ENCODE data around the gene GPR137B.

DNA sequence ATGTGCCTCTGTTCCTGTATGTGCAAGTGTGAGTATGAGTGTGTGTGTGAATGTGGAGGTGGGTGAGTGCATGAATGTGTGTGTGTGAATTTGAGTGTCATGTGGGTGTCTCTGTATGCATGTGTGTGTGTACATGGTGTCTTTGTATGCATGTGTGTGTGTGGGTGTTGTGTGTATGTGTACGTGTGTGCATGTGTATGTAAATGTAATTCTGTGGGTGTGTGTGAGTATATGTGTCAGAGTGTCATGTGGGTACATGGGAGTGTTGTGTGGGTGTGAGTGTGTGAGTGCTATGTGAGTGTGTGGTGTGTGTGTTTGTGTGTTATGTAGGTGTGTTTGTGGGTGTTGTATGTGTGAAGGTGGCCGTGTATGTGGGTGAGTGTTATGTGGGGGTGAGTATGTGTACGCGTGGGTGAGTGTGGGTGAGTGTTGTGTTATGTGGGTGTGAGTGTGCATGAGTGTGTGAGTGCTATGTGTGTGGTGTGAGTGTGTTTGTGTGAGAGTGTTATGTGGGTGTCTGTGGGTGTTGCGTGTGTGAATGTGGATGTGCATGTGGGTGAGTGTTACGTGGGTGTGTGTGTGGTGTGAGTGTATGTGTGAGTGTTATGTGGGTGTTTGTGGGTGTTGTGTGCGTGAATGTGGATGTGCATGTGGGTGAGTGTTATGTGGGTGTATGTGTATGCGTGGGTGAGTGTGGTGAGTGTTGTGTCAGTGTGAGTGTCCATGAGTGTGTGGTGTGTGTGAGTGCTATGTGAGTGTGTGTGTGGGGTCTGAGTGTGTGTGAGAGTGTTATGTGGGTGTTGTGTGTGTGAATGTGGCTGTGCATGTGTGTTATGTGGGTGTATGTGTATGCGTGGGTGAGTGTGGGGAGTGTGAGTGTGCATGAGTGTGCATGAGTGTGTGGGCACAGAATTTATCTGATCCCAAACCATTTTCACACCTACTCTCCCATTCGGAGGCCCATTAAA, 40.8 kb upstream of the GPR137B start:
- no peak for TF ChIP-seq EGR1 (IDR thresholded peaks at IDR 0.05; ENCODE audit: low read depth in 2 of 2)
- no peak for TF ChIP-seq CTCF (IDR thresholded peaks at IDR 0.05; ENCODE audit: low read depth, low read length, missing input control)
- TF ChIP-seq, protein P1, sequence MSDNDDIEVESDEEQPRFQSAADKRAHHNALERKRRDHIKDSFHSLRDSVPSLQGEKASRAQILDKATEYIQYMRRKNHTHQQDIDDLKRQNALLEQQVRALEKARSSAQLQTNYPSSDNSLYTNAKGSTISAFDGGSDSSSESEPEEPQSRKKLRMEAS (IDR thresholded peaks at IDR 0.05): no peak
- no peak for TF ChIP-seq SP1 (IDR thresholded peaks at IDR 0.05)
- no peak for TF ChIP-seq YY1 (IDR thresholded peaks at IDR 0.05)
- no peak for TF ChIP-seq REST (IDR thresholded peaks at IDR 0.05)
- TF ChIP-seq RAD21 (IDR thresholded peaks at IDR 0.05): no peak
- TF ChIP-seq ATF3 (IDR thresholded peaks at IDR 0.05): no peak
- no peak for TF ChIP-seq JUND (IDR thresholded peaks at IDR 0.05)
- no peak for TF ChIP-seq FOXA1 (IDR thresholded peaks at IDR 0.05)
- no peak for TF ChIP-seq TAF1 (conservative IDR thresholded peaks at IDR 0.05)
- no peak for TF ChIP-seq ZBTB33 (IDR thresholded peaks at IDR 0.05)
- TF ChIP-seq HNF4A (conservative IDR thresholded peaks at IDR 0.05): no peak
- TF ChIP-seq GABPA (IDR thresholded peaks at IDR 0.05 in 1 of 2, conservative IDR thresholded peaks at IDR 0.05 in 1 of 2): no peak
